WTC11 (cell line): Measurements from ENCODE around the gene TTC1. TPM values are rescaled to one million over a fixed set of nuclear protein-coding genes. Genes with fewer than 3 reads are reported as not detected.

ENCODE experiments used
- ATAC-seq: fragments of 200-7000 bp; cut with Tn5 transposase; 2 replicates; pipeline ENCODE4 v1.10.0; 2021; ENCODE audit warnings: mild to moderate bottlenecking, moderate library complexity
- CTCF ChIA-PET: fragments of 300-600 bp; sonication (Branson Sonifier 250); formaldehyde crosslinking; loops from one replicate; lab custom pipeline; 2021; ENCODE audit warnings: antibody characterized with exemption; lab: Charles Lee
- POLR2A ChIA-PET: fragments of 350-600 bp; sonication (Branson Sonifier 250); formaldehyde crosslinking; loops from one replicate; lab custom pipeline; 2021; ENCODE audit warnings: antibody characterized with exemption; lab: Charles Lee
- DNase-seq: peaks from one replicate; pipeline ENCODE4 v3.0.0; 2021; ENCODE audit warnings: low spot score
- H3K27ac Mint-ChIP-seq: 2 replicates; pipeline ENCODE4 v1.8.0; 2021; ENCODE audit warnings: mixed read lengths
- H3K27me3 Mint-ChIP-seq: 2 replicates; pipeline ENCODE4 v1.8.0; 2021; ENCODE audit warnings: low read depth, mild to moderate bottlenecking, moderate library complexity, mixed read lengths
- H3K36me3 Mint-ChIP-seq: 2 replicates; pipeline ENCODE4 v1.8.0; 2021; ENCODE audit warnings: mixed read lengths
- H3K4me1 Mint-ChIP-seq: 2 replicates; pipeline ENCODE4 v1.8.0; 2022; ENCODE audit warnings: mixed read lengths
- H3K4me3 Mint-ChIP-seq: 2 replicates; pipeline ENCODE4 v1.8.0; 2021; ENCODE audit warnings: mild to moderate bottlenecking, moderate library complexity, mixed read lengths
- H3K9me3 Mint-ChIP-seq: 2 replicates; pipeline ENCODE4 v1.8.0; 2021; ENCODE audit warnings: mixed read lengths
- EMX1 ChIP-seq: fragments of 250-450 bp; sonication (Bioruptor Pico); IDR thresholded peaks from 2 replicates; pipeline ENCODE4 v1.8.0; 2021; ENCODE audit warnings: mild to moderate bottlenecking
- ESRRA ChIP-seq: sonication (generic); formaldehyde crosslinking; IDR thresholded peaks from 2 replicates; pipeline ENCODE4 v1.8.1; 2022; ENCODE audit warnings: mild to moderate bottlenecking, missing genetic modification reagents, borderline replicate concordance
- KAT7 ChIP-seq: sonication (generic); formaldehyde crosslinking; IDR thresholded peaks from 2 replicates; pipeline ENCODE4 v1.8.1; 2023; ENCODE audit warnings: missing genetic modification reagents, mild to moderate bottlenecking, borderline replicate concordance
- NR2C2 ChIP-seq: sonication (generic); formaldehyde crosslinking; IDR thresholded peaks from 2 replicates; pipeline ENCODE4 v1.8.0; 2022; ENCODE audit warnings: mild to moderate bottlenecking, missing genetic modification reagents
- SOX15 ChIP-seq: fragments of 250-450 bp; sonication (Bioruptor Pico); IDR thresholded peaks from 2 replicates; pipeline ENCODE4 v1.9.0; 2021; ENCODE audit warnings: mild to moderate bottlenecking
- TEAD1 ChIP-seq: sonication (generic); formaldehyde crosslinking; IDR thresholded peaks from 2 replicates; pipeline ENCODE4 v1.8.0; 2022; ENCODE audit warnings: mild to moderate bottlenecking, missing genetic modification reagents
- ZNF232 ChIP-seq: sonication (generic); formaldehyde crosslinking; IDR thresholded peaks from 2 replicates; pipeline ENCODE4 v1.8.0; 2022; ENCODE audit warnings: mild to moderate bottlenecking, missing genetic modification reagents
- ZNF671 ChIP-seq: fragments of 250-450 bp; sonication (Bioruptor Pico); IDR thresholded peaks from 2 replicates; pipeline ENCODE4 v1.8.0; 2021; ENCODE audit warnings: mild to moderate bottlenecking
- total RNA-seq: library from RNA; stranded (reverse); gene quantifications from 3 replicates; pipeline ENCODE4 v1.2.3, GENCODE V29; 2021
- TF ChIP-seq, protein P1 (sequence below): fragments of 250-450 bp; sonication (Bioruptor Pico); conservative IDR thresholded peaks from 2 replicates; pipeline ENCODE4 v1.9.0; 2021; ENCODE audit warnings: mild to moderate bottlenecking
- TF ChIP-seq, protein P2 (sequence below): sonication (generic); formaldehyde crosslinking; IDR thresholded peaks from 2 replicates; pipeline ENCODE4 v1.8.1; 2023; ENCODE audit warnings: mild to moderate bottlenecking, moderate library complexity, missing genetic modification reagents
- TF ChIP-seq, protein P3 (sequence below): sonication (generic); formaldehyde crosslinking; IDR thresholded peaks from 2 replicates; pipeline ENCODE4 v1.8.1; 2022; ENCODE audit warnings: low read depth, mild to moderate bottlenecking, moderate library complexity, missing genetic modification reagents, borderline replicate concordance
- TF ChIP-seq, protein P4 (sequence below): sonication (generic); formaldehyde crosslinking; IDR thresholded peaks from 2 replicates; pipeline ENCODE4 v1.8.0; 2022; ENCODE audit warnings: missing genetic modification reagents
- TF ChIP-seq, protein P5 (sequence below): sonication (generic); formaldehyde crosslinking; IDR thresholded peaks from 2 replicates; pipeline ENCODE4 v1.8.1; 2023; ENCODE audit warnings: mild to moderate bottlenecking, missing genetic modification reagents, moderate library complexity

The TTC1 gene
- total RNA-seq, 1 experiment from 2014 or later: 47.4 TPM

DNA sequence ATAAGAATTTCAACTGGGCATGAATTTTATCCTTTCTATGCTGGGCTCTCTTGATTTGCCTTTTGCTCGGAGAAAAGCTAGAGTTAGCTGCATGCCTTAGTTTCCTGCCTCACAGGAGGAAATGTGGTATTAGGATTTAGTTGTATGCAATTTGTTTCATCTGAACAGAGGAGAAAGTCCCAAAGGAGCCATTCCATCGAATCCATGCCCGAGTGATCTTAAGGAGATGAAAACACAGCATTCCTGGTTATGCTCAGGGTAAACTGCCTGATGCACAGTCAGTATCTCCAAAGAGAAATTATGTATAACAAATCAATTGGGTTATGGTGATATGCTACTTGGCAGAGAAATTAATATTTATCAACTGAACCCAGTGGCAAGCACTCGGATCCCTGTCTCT lies 51.1 kb downstream of the TTC1 start (continued):
- TF ChIP-seq, protein P1, sequence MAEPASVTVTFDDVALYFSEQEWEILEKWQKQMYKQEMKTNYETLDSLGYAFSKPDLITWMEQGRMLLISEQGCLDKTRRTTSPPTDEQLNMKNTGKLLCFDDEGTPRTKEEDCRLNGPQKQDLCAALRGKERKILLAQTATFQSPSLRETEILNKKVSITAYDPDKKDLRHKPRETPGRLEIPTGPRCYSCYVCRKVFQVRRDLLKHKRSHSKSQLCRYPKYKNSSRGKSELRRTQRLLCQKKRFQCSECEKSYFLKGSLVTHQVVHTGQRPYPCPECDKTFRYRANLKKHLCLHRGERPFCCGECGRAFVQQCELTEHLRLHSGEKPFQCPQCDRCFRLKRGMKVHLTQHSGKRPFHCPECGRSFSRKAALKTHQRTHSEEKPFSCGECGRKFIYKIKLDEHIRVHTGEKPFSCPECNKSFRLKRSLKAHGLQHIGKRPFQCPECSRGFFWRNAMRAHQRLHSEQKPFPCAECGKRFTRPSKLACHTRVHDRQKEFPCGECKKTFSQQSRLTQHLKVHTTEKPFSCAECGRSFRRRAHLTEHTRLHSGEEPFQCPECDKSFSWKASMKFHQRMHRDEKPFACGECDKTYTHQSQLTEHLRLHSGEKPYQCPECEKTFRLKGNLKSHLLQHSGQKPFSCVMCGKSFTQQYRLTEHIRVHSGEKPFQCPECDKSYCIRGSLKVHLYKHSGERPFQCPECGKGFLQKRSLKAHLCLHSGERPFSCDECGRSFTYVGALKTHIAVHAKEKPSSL (CRISPR knock-in tag): no peak
- TF ChIP-seq, protein P2, sequence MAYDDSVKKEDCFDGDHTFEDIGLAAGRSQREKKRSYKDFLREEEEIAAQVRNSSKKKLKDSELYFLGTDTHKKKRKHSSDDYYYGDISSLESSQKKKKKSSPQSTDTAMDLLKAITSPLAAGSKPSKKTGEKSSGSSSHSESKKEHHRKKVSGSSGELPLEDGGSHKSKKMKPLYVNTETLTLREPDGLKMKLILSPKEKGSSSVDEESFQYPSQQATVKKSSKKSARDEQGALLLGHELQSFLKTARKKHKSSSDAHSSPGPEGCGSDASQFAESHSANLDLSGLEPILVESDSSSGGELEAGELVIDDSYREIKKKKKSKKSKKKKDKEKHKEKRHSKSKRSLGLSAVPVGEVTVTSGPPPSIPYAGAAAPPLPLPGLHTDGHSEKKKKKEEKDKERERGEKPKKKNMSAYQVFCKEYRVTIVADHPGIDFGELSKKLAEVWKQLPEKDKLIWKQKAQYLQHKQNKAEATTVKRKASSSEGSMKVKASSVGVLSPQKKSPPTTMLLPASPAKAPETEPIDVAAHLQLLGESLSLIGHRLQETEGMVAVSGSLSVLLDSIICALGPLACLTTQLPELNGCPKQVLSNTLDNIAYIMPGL (CRISPR knock-in tag): no peak
- no peak for TF ChIP-seq SOX15 (CRISPR knock-in tag)
- TF ChIP-seq, protein P3, sequence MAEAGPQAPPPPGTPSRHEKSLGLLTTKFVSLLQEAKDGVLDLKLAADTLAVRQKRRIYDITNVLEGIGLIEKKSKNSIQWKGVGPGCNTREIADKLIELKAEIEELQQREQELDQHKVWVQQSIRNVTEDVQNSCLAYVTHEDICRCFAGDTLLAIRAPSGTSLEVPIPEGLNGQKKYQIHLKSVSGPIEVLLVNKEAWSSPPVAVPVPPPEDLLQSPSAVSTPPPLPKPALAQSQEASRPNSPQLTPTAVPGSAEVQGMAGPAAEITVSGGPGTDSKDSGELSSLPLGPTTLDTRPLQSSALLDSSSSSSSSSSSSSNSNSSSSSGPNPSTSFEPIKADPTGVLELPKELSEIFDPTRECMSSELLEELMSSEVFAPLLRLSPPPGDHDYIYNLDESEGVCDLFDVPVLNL (CRISPR knock-in tag): no peak

DNA sequence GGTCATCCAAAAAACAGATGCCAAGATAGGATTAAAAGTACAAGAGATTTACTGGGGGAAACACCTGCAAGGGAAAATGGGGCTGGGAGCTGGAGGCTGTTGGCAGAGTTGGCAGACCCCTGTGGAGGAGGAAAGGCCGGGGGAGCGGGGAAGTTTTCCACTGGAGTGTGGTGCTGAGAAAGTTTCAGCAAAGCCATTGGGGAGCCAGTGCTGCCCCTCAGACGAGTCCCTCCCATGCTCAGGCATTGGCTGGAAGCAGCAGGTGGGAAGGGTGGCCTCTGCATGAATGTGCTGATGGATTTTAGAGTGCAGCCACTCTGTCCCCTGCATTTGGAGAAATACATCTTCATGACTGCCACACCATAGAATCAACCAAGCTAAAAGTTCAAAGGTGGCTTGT lies 52.8 kb downstream of the TTC1 start:
- ATAC-seq (peak; percentile 86), DNase-seq (peak; percentile 53)
- Mint-ChIP-seq H3K9me3 (no peaks in the 10 kb centered on the region), H3K27ac (peak overlapping the region; percentile 73; the same call in 1 of the 2 replicates), H3K4me3 (no peak overlapping the region), H3K4me1 (peaks cover 15% of the 10 kb centered on the region), H3K27me3 (no peaks in the 10 kb centered on the region), H3K36me3 (peaks cover 39% of the 10 kb centered on the region)
- POLR2A ChIA-PET: no interaction called here
- CTCF ChIA-PET: interaction anchor here (0.6 to 1.4 kb wide), 2 partner anchors 19 to 63 kb away, joined by 3 to 4 read pairs; no protein-coding TSS in a partner anchor
- TF ChIP-seq, protein P3 (CRISPR knock-in tag): no peak
- no peak for TF ChIP-seq EMX1 (CRISPR knock-in tag)
- no peak for TF ChIP-seq KAT7 (CRISPR knock-in tag)
- TF ChIP-seq, protein P4, sequence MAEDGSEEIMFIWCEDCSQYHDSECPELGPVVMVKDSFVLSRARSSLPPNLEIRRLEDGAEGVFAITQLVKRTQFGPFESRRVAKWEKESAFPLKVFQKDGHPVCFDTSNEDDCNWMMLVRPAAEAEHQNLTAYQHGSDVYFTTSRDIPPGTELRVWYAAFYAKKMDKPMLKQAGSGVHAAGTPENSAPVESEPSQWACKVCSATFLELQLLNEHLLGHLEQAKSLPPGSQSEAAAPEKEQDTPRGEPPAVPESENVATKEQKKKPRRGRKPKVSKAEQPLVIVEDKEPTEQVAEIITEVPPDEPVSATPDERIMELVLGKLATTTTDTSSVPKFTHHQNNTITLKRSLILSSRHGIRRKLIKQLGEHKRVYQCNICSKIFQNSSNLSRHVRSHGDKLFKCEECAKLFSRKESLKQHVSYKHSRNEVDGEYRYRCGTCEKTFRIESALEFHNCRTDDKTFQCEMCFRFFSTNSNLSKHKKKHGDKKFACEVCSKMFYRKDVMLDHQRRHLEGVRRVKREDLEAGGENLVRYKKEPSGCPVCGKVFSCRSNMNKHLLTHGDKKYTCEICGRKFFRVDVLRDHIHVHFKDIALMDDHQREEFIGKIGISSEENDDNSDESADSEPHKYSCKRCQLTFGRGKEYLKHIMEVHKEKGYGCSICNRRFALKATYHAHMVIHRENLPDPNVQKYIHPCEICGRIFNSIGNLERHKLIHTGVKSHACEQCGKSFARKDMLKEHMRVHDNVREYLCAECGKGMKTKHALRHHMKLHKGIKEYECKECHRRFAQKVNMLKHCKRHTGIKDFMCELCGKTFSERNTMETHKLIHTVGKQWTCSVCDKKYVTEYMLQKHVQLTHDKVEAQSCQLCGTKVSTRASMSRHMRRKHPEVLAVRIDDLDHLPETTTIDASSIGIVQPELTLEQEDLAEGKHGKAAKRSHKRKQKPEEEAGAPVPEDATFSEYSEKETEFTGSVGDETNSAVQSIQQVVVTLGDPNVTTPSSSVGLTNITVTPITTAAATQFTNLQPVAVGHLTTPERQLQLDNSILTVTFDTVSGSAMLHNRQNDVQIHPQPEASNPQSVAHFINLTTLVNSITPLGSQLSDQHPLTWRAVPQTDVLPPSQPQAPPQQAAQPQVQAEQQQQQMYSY: no peak
- no peak for TF ChIP-seq ESRRA (CRISPR knock-in tag)
- TF ChIP-seq SOX15 (CRISPR knock-in tag): no peak
- no peak for TF ChIP-seq TEAD1 (CRISPR knock-in tag)
- TF ChIP-seq, protein P2 (CRISPR knock-in tag): no peak
- TF ChIP-seq, protein P5, sequence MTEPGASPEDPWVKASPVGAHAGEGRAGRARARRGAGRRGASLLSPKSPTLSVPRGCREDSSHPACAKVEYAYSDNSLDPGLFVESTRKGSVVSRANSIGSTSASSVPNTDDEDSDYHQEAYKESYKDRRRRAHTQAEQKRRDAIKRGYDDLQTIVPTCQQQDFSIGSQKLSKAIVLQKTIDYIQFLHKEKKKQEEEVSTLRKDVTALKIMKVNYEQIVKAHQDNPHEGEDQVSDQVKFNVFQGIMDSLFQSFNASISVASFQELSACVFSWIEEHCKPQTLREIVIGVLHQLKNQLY (CRISPR knock-in tag): no peak
- no peak for TF ChIP-seq ZNF232 (CRISPR knock-in tag)
- TF ChIP-seq ZNF671 (CRISPR knock-in tag): no peak
- TF ChIP-seq NR2C2 (CRISPR knock-in tag): no peak
